Measurements from ENCODE around the gene TUBGCP2.

The TUBGCP2 gene

DNA sequence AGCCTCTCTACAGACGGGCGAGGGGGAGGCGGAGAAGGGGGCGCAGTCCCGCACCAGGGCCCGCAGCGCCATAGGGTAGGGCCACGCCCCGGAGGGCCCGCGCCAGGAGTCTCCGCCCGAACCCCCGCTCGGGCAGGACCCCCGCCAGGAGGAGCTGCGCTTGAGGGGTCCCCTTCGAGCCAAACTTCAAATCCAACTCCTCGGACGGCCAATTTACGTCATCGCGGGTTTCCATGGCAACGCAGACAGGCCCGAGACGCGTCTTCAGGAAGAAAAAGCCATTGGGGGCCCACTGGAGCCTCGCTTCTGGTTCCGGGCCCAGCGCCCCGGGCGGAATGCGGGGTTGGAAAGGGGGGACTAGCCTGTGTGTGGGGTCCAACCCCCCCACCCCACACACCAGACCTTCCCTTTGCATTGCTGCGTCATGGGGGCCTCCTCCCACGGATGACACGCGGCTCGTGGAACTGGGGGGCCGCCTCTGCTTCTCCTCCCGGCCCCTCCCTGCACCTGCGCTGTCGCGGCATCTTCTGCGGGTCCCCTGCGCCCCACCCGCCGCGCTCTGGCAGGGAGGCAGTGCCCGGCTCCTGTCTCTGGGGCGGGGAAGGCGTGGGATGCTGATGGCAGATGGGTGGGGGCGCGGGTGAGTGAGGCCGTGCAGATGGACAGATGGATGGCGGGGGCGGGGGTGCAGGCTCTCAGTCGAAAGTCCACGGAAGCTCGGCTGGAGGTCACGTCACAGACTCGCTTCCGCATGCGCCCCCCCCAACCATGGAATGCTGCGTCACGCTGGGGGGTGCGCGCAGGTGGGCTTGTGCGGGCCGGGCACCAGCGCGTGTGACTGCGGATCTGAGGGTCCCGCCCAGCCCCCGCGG is 26.8 kb upstream of the TUBGCP2 start:
- TF ChIP-seq, protein P1, sequence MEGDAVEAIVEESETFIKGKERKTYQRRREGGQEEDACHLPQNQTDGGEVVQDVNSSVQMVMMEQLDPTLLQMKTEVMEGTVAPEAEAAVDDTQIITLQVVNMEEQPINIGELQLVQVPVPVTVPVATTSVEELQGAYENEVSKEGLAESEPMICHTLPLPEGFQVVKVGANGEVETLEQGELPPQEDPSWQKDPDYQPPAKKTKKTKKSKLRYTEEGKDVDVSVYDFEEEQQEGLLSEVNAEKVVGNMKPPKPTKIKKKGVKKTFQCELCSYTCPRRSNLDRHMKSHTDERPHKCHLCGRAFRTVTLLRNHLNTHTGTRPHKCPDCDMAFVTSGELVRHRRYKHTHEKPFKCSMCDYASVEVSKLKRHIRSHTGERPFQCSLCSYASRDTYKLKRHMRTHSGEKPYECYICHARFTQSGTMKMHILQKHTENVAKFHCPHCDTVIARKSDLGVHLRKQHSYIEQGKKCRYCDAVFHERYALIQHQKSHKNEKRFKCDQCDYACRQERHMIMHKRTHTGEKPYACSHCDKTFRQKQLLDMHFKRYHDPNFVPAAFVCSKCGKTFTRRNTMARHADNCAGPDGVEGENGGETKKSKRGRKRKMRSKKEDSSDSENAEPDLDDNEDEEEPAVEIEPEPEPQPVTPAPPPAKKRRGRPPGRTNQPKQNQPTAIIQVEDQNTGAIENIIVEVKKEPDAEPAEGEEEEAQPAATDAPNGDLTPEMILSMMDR (IDR thresholded peaks at IDR 0.05; ENCODE audit: low read length, missing control alignments) = no peak
- peak overlapping the region; percentile 39 for H3K4me3 ChIP-seq (replicated peaks; ENCODE audit: low read depth, low read length)
- peak; percentile 74 for DNase-seq (ENCODE audit: low read depth)

DNA sequence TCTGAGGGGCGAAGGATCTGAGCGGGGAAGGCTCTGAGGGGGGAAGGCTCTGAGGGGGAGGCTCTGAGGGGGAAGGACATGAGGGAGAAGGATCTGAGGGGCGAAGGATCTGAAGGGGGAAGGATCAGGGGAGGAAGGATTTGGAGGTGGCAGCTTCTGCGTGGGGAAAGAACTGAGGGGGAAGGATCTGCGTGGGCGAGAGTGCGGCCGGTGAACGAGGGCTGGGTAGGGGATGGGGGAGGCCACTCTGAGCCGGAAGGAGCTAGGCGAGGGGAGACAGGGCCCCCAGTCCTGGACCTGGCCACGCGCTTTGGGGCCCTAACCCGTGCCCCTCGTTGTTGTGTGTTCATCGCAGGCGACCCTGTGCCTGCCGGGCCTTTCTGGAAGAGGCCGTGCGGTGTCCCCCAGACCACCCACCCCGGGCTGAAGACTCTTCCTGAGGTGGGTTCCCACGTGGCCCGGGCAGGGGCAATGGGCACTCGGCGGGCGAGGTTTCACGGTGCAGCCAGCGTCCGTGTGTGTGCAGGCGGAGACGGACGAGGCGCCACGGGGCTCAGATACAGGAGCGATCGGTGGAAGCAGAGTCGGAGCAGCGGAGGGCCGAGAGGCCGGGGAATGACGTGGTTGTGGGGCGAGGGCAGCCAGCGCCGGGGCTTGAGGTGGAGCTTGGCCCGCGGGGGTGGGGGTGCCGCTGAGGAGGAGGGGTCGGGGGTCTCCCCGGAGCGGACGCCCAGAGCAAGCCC is 26.0 kb upstream of the TUBGCP2 start:
- H3K4me3 ChIP-seq (replicated peaks; ENCODE audit: low read depth, low read length) = peak overlapping the region; percentile 39
- DNase-seq (ENCODE audit: low read depth) = no peak
- TF ChIP-seq, protein P1 (IDR thresholded peaks at IDR 0.05; ENCODE audit: low read length, missing control alignments) = no peak

DNA sequence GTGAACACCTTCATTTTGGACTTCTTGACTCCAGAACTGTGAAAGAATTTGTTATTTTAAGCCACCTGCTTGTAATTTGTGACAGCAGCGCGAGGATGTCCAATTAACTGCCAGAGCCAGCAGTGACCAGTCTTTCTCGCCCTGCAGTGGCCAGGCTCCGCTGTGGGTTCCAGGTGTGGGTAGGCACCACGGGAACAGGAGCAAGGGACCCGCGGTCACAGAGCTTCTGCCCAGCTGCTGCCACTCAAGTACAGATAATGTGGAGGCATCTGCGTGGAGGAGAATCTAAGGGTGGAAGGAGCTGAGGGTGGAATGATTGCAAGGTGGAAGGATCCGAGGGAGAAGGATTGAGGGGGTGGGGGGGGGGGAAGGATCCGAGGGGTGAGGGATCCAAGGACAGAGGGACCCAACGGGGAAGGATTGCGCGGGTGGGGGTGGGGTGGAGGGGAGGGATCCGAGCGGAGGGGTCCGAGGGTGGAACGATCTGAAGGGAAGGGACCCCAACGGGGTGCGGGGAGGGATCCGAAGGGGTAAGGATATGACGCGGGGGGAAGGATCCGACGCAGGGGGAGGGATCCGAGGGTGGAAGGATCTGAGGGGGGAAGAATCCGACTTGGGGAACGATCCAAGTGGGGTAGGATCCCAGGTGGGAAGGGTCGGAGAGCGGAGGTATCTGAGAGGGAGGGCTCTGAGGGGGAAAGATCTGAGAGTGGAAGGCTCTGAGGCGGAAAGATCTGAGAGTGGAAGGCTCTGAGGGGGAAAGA is 24.4 kb upstream of the TUBGCP2 start:
- TF ChIP-seq, protein P1 (IDR thresholded peaks at IDR 0.05; ENCODE audit: low read length, missing control alignments) = no peak
- no peak overlapping the region for H3K4me3 ChIP-seq (replicated peaks; ENCODE audit: low read depth, low read length)
- no peak for DNase-seq (ENCODE audit: low read depth)

DNA sequence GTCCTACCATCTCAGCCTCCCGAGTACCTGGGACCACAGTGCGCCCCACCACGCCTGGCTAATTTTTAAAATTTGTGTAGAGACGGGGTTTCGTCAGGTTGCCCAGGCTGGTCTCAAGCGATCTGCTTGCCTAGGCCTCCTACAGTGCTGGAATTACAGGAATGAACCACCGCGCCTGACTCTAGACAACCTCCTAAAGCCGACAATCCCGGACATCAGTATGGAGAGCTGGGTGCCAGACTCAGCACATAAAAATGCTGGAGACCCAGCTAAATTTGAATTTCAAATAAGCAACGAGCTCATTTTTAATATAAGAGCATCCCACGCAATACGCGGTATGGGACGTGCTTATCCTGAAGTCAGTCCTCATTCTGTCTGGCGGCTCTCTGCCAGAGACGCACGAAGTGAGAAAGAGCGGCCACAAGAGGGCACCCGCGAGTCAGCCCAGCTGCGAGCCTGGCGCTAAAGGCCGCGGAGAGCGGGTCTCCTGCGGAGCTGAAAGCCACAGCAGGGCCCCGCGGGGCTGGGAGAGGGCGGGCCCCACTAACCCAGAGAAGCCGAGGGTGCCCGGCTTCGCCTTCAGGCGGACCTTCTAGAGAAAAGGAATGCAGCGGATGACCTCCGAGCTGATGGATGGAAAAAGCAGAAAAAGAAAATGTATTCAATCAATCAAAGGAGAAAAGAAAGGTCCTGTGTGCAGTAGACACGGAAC is 21.0 kb upstream of the TUBGCP2 start:
- H3K4me3 ChIP-seq (replicated peaks; ENCODE audit: low read depth, low read length) = peak overlapping the region; percentile 1
- TF ChIP-seq, protein P1 (IDR thresholded peaks at IDR 0.05; ENCODE audit: low read length, missing control alignments) = peak; percentile 81

DNA sequence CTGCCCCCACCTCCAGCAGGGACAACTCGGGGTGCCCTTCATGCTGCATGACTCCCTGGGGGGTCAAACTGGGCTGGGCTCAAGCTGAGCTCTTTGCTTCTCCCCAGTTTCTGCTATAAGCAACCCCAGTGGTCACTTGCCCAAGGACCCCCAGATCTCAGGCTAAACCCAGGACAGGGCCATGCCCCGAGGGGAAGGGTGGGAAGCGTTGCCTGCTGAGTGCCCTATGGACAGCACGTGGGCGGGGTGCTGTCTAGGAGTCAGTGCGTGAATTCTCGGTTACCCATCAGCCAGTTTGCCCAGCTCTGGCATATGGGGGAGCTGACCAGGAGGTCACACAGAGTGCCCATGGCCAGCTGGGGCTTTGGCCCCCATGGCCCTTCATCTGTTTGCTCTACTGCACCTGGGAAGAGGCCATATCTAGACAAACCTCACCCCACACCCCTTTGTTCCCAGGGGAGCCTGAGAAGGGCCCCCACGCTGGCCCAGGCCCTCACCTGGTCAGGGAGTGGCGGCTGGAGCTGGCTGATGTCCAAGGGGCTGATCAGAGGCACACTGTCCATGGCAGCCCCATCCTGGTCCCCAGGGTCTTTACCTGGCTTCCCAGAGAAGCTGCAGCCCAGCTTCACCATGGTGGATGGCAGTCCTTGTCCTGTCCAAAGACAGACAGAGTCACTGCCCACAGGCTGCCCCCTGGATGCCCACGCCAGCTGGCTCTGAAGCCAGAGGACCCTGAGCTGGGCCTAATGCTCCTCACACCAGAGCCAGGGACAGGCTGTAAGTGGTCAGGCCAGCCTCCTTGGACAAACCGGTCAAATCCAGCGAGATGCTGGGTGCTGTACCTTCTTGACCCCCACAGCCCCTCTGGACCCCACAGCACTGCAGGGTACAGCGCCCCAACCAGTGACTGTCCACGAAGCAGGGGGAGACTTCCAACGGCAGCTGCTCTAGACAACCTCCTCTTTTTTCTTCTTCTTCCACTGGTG is 20.0 kb upstream of the TUBGCP2 start:
- no peak for DNase-seq (ENCODE audit: low read depth)
- TF ChIP-seq, protein P1 (IDR thresholded peaks at IDR 0.05; ENCODE audit: low read length, missing control alignments) = no peak
- H3K4me3 ChIP-seq (replicated peaks; ENCODE audit: low read depth, low read length) = no peak overlapping the region

More for the DNA sequence above, 21.0 kb upstream of the TUBGCP2 start:
- DNase-seq (ENCODE audit: low read depth) = peak; percentile 86
